ENCODE data around the gene ACOX3.
"Not testable (repeated sequence)": the region's sequence is repeated elsewhere in the genome, so short reads cannot be mapped to it uniquely, and the experiment has no call there.

The ACOX3 gene

DNA sequence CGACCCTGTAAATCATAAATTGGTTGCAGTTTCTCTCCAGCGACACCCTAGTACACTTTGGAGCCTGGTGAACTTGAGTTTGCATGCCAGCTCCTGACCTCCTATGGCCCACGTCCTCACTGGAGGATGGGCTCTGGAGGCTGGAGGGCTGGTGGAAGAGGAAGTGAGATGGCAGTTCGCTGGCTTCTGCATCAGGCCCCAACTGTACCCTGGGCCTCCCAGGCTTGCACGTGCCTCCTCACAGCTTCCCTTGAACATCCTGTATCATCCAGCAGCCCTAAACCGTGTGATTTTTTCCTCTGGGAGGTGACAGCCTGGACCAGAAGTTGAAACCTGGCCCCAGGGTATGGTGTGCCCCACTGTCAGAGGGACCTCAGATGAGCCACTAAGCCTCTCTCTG, 92.5 kb downstream of the ACOX3 start:
- no peak for DNase-seq

DNA sequence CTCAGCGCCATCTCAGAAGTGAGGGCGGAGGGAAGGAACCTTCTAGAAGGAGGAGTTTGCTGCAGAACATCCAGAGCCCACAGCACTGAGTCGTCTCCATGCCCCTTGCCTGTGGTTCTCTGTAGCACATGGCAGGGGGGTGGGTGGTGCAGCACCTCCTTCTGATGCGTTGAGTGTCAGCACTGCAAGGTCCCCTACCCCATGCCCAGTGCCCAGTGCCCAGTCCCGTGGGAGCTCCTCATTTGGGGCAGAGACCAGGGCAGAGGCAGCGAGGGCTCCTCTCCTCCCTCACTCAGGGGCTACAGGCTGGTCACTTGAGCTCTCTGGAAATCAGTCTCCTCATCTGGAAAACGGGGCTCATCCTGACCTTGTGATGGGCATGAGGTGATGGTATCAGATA, 92.9 kb downstream of the ACOX3 start:
- DNase-seq, result no peak

- DNase-seq, result no peak
Measured at GRCh38 chr4:8346838-8347605, 93.5 kb downstream of the ACOX3 start.

- DNase-seq, result no peak
Measured at GRCh38 chr4:8345946-8346814, 94.3 kb downstream of the ACOX3 start.

- DNase-seq, result no peak
Measured at GRCh38 chr4:8345053-8345945, 95.2 kb downstream of the ACOX3 start.

DNA sequence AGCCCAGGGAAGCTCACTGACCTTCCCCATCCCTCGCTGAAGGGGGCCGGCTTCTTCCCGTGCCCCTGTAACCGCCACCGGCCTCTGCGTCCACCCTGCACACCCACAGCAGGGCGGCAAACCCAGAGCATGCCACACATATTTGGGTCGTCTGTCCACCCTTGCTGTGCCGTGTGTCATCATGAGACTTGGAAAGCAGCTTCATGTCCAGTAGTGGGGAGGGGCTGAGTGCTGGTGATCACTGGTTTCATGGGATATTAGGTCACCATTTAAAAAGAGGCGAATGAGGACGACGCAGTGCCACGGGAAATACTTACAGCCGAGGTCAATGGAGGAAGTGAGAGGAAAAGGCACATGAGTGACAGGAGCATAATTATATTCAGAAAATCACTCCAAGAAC, 96.1 kb downstream of the ACOX3 start:
- DNase-seq, result no peak

- no peak for DNase-seq
Measured at GRCh38 chr4:8343967-8344331, 96.6 kb downstream of the ACOX3 start.

DNA sequence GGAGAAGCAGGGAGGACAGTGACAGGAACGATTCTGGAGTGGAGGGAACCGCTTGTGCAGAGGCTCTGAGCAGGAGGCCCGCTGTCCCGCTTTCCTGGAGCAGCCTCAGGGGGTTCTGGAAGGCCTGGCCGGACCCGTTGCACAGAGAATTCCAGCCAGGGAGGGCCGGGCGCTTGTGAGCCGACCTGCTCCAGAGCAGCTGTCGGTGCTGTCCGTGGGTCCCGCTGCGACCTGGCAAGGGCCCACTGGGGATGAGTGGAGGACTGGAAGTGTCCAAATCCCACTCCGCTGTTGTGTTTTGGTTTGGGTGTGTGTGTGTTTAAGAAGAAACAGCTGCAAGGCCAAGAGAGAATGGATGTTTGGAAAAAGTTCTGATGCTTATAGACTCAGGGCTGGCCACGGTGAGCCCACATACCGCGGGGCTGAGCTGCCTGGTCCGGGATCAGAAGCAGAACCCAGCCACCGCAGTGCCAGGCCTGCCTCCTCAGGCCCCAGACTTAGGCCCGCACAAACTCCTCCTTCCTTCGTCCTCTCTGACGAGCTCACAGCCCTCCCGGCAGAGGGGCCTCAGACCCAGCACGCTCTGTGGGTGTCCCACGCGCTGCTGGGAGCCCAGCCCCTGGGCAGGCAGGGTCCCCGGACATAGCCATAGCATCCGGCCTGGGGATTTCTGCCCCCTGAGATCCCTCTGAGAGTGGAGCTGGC, 97.1 kb downstream of the ACOX3 start:
- DNase-seq, result no peak

DNA sequence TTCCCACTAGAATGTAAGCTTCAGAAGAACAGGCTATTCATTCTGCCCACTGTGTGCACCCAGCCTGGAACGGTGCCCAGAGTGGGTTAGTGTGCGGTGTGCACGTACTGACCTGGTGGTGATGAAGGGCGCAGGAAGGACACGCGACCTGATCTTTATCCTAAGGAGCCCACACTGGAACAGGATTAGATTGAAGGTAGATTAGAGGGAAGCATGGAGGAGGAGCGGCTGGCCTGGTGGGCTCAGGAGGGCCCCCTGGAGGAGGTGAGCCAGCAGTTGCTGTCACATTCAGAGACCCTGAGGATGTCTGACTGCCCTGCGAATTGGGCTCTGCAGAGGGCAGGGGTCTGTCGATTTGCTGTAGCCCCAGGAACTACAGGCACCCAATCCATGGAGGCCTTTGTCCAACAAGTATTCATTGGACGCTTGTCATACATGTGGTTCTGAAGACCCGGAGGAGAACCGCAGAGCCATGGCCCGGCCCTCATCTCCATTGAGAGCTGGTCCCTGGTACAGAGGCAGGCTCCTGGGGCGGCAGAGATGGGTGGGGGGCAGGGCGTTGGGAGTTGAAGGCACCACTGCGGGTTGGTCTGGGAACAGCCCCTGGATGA, 97.8 kb downstream of the ACOX3 start:
- DNase-seq, result no peak

DNA sequence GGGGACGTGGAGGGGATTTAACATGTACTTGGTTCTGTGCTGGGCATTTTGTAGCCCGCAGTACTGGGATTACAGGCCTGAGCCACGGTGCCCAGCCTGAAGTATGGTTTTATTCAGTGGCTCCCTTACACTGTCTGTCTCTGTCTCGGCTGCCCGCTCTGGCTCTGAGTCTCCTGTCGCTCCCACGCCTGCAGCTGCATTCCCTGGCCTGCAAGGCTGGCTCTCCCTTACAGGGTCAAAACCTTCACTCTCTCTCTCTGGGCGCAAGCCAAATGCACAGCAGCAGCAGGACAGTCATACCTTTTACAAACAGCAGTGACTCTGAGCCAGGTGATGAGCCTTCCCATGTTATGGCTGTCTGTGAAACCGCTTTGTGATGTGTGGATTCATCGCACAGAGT, 98.8 kb downstream of the ACOX3 start:
- DNase-seq, result peak in 1 of 2 experiments; percentile 13

DNA sequence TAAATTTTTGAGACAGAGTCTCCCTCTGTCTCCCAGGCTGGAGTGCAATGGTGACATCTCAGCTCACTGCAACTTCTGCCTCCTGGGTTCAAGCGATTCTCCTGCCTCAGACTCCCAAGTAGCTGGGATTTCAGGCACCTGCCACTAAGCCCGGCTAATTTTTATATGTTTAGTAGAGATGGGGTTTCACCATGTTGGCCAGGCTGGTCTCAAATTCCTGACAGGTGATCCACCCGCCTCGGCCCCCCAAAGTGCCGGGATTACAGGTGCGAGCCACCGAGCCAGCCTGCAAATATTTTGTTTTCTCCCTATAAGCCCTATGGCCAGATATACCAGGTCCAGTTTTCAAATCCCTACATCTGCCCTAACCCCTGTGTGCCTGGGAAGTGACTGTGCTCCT, 99.2 kb downstream of the ACOX3 start:
- not testable (repeated sequence) for DNase-seq

DNA sequence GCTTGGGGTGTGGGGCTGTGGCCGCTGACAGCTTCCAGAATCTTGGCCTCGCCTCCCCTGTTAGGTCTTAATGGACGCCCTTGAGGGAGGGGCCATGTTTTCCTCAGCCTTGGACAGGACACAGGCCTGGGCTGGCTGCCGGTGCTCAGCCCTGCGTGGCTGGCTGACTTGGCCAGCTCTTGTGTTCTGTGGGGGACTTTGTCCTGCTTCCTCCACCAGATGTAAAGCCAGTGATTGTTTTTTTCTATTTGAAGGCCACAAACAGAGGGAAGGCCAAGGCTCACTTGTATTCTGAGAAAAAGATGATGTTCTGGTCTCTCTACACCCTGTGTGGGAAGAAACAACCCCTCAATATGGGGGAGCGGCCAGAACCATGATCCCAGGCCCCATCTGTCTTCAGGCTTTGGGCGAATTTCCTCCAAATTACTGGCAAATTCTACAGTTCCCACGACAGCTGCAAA, 99.7 kb downstream of the ACOX3 start:
- no peak for DNase-seq

DNA sequence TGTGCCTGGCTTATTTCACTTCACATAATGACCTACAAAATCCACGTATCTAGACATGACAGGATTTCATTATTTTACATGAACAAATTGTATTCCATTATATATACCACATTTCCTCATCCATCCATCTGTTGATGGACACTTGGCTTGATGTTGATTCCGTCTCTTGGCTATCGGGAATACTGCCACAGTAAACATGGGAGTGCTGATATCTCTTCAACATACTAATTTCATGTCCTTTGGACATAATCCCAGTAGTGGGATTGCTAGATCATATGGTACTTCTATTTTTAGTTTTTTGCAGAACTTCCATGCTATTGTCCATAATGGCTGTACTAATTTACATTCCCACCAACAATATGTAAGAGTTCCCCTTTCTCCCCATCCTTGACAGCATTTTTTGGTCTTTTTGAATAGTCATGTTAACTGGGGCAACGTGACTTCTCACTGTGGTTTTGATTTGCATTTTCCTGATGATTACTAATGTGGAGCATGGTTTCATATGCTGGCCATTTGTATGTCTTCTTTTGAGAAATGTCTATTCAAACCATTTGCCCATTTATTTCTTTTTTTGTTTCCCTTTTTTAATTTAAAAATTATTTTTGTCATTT, 102.1 kb downstream of the ACOX3 start:
- no peak for DNase-seq

DNA sequence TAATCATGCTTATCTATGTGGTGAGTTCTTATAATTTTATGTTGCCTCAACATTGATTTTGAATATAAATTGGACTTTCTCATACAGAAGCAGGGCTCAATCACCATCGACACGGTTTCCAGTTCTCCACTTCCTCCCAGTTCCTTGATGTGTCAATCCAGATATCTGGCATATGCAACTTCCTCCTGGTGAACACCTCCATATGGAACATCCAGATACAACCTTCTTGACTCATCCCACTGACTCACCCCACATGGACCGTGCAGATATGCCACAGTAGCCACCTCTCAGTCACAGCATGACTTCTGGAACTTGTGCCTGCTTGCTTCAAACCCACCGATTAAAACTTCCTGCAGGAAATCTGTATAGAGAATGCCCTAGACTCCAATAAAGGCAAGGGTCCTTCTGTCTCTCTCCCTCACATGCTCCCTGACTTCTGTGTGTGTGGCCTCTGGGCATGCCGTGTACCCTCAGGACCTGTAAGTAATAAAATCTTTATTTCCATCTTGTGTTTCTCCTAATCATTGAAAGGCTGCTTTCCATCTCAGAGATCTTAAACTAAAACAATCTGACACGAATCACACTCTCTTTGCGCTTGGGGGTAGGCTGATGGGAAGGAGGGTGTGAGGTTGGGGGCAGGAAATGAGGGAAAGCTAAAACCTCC, 104.0 kb downstream of the ACOX3 start:
- DNase-seq, result no peak

DNA sequence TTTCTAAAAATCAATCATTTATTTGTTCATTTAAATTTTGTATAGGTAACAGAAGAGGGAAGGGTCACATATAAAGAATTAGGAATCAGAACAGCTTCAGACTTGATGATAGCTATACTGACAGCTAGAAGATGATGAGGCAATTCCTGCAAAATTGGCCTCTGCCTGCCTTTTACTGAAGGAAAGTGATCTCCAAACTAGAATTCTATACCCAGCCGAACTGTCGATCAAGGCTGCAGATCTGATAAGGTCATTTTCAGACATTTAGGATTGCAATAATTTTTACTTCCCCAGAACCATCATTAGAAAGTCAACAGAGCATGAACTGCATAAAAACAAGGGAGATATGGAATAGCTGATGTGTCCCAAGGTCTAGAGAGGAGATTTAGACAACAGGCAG, 104.7 kb downstream of the ACOX3 start:
- DNase-seq, result no peak

DNA sequence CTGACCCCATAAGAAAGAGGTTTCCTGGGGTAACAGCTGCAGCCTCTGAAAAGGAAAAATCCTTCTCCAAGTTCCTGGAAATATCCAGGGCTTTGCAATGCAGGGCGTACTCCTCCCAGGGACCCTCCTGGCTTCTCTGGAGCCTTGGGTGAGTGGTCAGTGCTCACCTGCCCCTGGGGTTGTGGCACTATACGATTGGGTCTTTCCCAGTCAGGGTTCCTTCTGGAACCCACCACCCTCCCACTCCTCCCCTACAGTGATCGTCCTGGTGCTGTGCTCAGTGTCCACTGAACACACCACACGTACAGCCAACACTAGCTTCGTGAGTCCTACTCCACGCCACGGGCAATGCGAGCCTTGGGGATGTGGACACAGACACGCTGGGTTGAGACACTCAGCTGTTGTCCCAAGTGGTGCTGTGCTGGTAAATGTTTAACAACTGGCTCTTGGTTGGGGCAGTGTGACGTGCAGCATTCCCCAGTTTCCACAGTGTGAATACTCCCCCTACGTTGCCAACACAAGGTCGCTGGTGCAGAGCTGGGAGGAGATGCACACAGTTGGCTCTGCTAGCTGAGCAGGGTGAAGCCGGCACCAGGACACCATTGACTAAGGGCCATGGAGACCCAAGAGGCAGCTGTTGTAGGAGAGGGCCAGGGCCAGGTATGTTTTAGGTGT, 105.6 kb downstream of the ACOX3 start:
- no peak for DNase-seq

- no peak for DNase-seq
Measured at GRCh38 chr4:8333726-8334460, 106.6 kb downstream of the ACOX3 start.

GRCh38 chr4:8332891-8333331, 107.6 kb downstream of the ACOX3 start:
- DNase-seq, result no peak

DNA sequence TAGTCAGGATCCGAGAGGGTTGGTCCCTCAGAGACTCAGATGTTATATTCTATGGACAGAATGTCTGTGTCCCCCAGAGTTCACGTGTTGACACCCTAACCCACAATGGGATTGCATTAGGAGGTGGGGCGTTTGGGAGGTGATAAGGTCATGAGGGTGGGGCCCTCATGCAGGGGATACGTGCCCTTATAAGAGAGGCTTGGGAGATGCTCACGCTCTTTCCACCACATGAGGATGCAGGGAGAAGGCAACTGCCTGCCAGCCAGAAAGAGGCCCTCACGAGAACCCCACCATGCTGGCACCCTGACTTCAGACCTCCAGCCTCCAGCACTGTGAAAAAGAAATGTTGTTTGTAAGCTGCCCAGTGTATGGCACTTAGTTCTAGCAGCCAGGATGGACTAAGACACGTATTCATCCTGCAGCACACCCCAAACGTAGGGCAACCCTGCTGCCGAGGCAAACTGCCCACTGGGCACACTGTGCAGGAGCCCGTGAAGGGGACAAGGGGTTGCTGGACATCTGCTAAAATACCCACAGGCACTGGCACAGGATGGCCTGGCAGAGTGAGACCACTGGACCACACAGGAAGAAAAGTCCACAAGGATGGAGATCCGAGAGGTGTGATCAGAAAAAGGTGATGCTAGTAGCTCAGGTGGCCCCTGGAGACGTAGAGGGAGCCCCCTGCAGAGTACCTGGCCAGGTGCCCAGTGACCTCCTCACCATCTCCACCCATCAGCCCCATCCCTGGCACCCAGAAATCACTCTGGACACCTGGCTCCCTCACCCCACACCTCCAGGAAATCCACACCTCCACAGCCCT, 108.3 kb downstream of the ACOX3 start:
- DNase-seq, result no peak

Data from SHP77 (cell line).